HEK293 (cell line): ENCODE measurements around the gene TMPRSS7.

Experiments used
- CTCF ChIA-PET: fragments of 350-600 bp; formaldehyde crosslinking; extraction: SDS; loops from one replicate; lab custom pipeline; 2021; ENCODE audit warnings: antibody characterized with exemption; lab: Yijun Ruan, JAX
- POLR2A ChIA-PET: fragments of 300-600 bp; formaldehyde crosslinking; extraction: SDS; loops from one replicate; lab custom pipeline; 2020; ENCODE audit warnings: antibody characterized with exemption, inconsistent platforms; lab: Yijun Ruan, JAX
- H3K27ac ChIP-seq: fragments of 200-500 bp; sonication (Bioruptor generic); 2 replicates; pipeline ENCODE4 v1.5.1; 2014; ENCODE audit warnings: low read depth, low read length, control low read depth, inconsistent platforms; ENCODE audit errors: extremely low read depth
- H3K36me3 ChIP-seq, 2 experiments: fragments of 200-500 bp in 1 of 2; sonication (Bioruptor generic) in 1 of 2; 1 replicate in 1 of 2; 2 replicates in 1 of 2; pipeline ENCODE4 v1.5.1; 2014 to 2017; ENCODE audit warnings: inconsistent platforms in 2 of 2, low read length in 2 of 2; ENCODE audit not compliant: control insufficient read depth in 2 of 2, insufficient read depth in 1 of 2
- H3K4me1 ChIP-seq: fragments of 200-500 bp; sonication (Bioruptor generic); 2 replicates; pipeline ENCODE4 v1.5.1; 2014; ENCODE audit warnings: mild to moderate bottlenecking, low read length, inconsistent platforms; ENCODE audit not compliant: control insufficient read depth, insufficient read depth
- H3K4me3 ChIP-seq: 2 replicates; pipeline ENCODE4 v1.5.1; 2011; ENCODE audit warnings: low read depth, mild to moderate bottlenecking, control low read depth, low read length, moderate library complexity
- H3K9me3 ChIP-seq: fragments of 200-500 bp; sonication (Bioruptor generic); 2 replicates; pipeline ENCODE4 v1.5.1; 2014; ENCODE audit warnings: low read depth, low read length, inconsistent platforms; ENCODE audit not compliant: control insufficient read depth, insufficient read depth
- BCL11A ChIP-seq: fragments of 450-650 bp; formaldehyde crosslinking; IDR thresholded peaks from 2 replicates; pipeline ENCODE4 v1.5.1; 2016; ENCODE audit warnings: low read depth, missing biosample characterization, missing genetic modification characterization
- FEZF1 ChIP-seq: fragments of 450-650 bp; formaldehyde crosslinking; IDR thresholded peaks from 2 replicates; pipeline ENCODE4 v1.5.1; 2016; ENCODE audit warnings: missing biosample characterization, missing genetic modification characterization
- GFI1B ChIP-seq: fragments of 450-650 bp; formaldehyde crosslinking; IDR thresholded peaks from 2 replicates; pipeline ENCODE4 v1.5.1; 2016; ENCODE audit warnings: missing biosample characterization, missing genetic modification characterization
- HOXA7 ChIP-seq: sonication (generic); formaldehyde crosslinking; IDR thresholded peaks from 2 replicates; pipeline ENCODE4 v1.8.1; 2022; ENCODE audit warnings: missing genetic modification reagents, borderline replicate concordance
- ZBTB1 ChIP-seq: fragments of 450-650 bp; formaldehyde crosslinking; IDR thresholded peaks from 2 replicates; pipeline ENCODE4 v1.5.1; 2016; ENCODE audit warnings: missing biosample characterization, missing genetic modification characterization
- ZFP37 ChIP-seq: fragments of 450-650 bp; formaldehyde crosslinking; IDR thresholded peaks from 2 replicates; pipeline ENCODE4 v1.5.1; 2016; ENCODE audit warnings: missing biosample characterization, missing genetic modification characterization
- ZNF146 ChIP-seq: fragments of 450-650 bp; formaldehyde crosslinking; IDR thresholded peaks from 2 replicates; pipeline ENCODE4 v1.5.1; 2016; ENCODE audit warnings: missing biosample characterization, missing genetic modification characterization
- ZNF239 ChIP-seq: fragments of 450-650 bp; formaldehyde crosslinking; IDR thresholded peaks from 2 replicates; pipeline ENCODE4 v1.5.1; 2016; ENCODE audit warnings: missing biosample characterization, missing genetic modification characterization
- ZNF514 ChIP-seq: fragments of 450-650 bp; formaldehyde crosslinking; IDR thresholded peaks from 2 replicates; pipeline ENCODE4 v1.5.1; 2016; ENCODE audit warnings: missing biosample characterization, missing genetic modification characterization
- ZNF560 ChIP-seq: fragments of 450-650 bp; formaldehyde crosslinking; IDR thresholded peaks from 2 replicates; pipeline ENCODE4 v1.5.1; 2017; ENCODE audit warnings: missing biosample characterization, missing genetic modification characterization, borderline replicate concordance
- ZNF670 ChIP-seq: fragments of 450-650 bp; formaldehyde crosslinking; IDR thresholded peaks from 2 replicates; pipeline ENCODE4 v1.5.1; 2016; ENCODE audit warnings: missing biosample characterization, missing genetic modification characterization, low read depth
- ZNF677 ChIP-seq: fragments of 450-650 bp; IDR thresholded peaks from 2 replicates; pipeline ENCODE4 v1.5.0; 2018; ENCODE audit warnings: missing biosample characterization, mild to moderate bottlenecking, missing genetic modification characterization, moderate library complexity
- ZNF777 ChIP-seq: fragments of 450-650 bp; formaldehyde crosslinking; IDR thresholded peaks from 2 replicates; pipeline ENCODE4 v1.5.1; 2017; ENCODE audit warnings: missing biosample characterization, missing genetic modification characterization, borderline replicate concordance
- TF ChIP-seq, protein P1 (sequence below): fragments of 450-650 bp; IDR thresholded peaks from 2 replicates; pipeline ENCODE4 v1.5.1; 2018; ENCODE audit warnings: missing biosample characterization, missing genetic modification characterization
- TF ChIP-seq, protein P2 (sequence below): fragments of 450-650 bp; formaldehyde crosslinking; IDR thresholded peaks from 2 replicates; pipeline ENCODE4 v1.5.1; 2016; ENCODE audit warnings: missing biosample characterization, missing genetic modification characterization
- TF ChIP-seq, protein P3 (sequence below): fragments of 450-650 bp; formaldehyde crosslinking; conservative IDR thresholded peaks from 2 replicates; pipeline ENCODE4 v1.5.1; 2016; ENCODE audit warnings: low read depth, missing biosample characterization, missing genetic modification characterization
- TF ChIP-seq, protein P4 (sequence below): fragments of 450-650 bp; formaldehyde crosslinking; IDR thresholded peaks from 2 replicates; pipeline ENCODE4 v1.5.1; 2016; ENCODE audit warnings: missing biosample characterization, missing genetic modification characterization
- TF ChIP-seq, protein P5 (sequence below): fragments of 450-650 bp; formaldehyde crosslinking; IDR thresholded peaks from 2 replicates; pipeline ENCODE4 v1.5.1; 2016; ENCODE audit warnings: missing biosample characterization, missing genetic modification characterization
- TF ChIP-seq, protein P6 (sequence below): fragments of 450-650 bp; formaldehyde crosslinking; IDR thresholded peaks from 2 replicates; pipeline ENCODE4 v1.5.1; 2016; ENCODE audit warnings: missing biosample characterization, missing genetic modification characterization, borderline replicate concordance

Gene TMPRSS7

DNA sequence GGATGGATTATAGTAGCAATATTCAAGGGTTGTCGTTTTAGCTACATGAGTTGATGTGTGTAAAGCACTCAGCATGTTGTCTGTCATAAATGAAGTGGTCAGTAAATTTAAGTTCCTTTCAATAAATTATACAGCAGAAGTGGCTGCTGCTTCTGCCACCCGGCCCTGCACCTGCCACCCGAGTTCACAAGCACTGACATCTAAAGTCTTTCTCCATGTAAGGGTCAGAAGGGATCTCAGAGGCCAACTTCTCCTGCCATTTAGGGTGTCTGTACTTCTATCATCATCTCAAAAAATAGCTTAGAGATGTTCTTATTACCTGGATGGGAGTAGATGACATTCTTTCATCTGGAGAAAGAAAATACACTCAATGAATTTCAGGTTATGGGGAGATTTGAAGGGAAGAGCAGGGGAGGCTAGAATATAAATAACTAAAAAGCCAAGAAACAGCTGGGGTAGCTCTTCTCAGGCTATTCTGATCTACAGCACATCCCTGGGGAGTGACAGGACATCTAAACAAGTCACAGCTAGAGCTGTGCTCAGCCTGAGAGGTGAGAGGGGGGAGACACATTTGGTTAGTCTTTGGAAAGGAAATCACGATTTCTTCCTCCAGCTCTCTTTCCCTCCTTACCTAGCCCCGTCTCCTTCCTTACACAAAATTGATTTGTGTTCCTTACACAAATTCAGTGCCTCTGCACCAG is 90.5 kb downstream of the TMPRSS7 start:
- H3K4me3 ChIP-seq = no peak overlapping the region
- no peak overlapping the region for H3K27ac ChIP-seq
- ChIA-PET POLR2A (interaction anchor here (1.0 kb wide), 1 partner anchor 13 kb away, joined by 3 read pairs; no protein-coding TSS in a partner anchor), CTCF (interaction anchor here (1.0 to 1.9 kb wide), 3 partner anchors 11 to 14 kb away, joined by 3 to 6 read pairs (median 4); no protein-coding TSS in a partner anchor)
- peaks cover 0 to 18% of the 10 kb centered on the region in 2 experiments; a peak in 1 of 3 replicates for H3K36me3 ChIP-seq
- TF ChIP-seq ZBTB1 (tag by site-specific recombination) = no peak
- no peak for TF ChIP-seq BCL11A (tag by site-specific recombination)
- TF ChIP-seq ZNF777 (tag by site-specific recombination) = no peak
- no peak for TF ChIP-seq ZNF670
- no peak for TF ChIP-seq ZFP37 (tag by site-specific recombination)
- TF ChIP-seq ZNF514 (tag by site-specific recombination) = no peak
- TF ChIP-seq GFI1B (tag by site-specific recombination) = no peak
- TF ChIP-seq, protein P1, sequence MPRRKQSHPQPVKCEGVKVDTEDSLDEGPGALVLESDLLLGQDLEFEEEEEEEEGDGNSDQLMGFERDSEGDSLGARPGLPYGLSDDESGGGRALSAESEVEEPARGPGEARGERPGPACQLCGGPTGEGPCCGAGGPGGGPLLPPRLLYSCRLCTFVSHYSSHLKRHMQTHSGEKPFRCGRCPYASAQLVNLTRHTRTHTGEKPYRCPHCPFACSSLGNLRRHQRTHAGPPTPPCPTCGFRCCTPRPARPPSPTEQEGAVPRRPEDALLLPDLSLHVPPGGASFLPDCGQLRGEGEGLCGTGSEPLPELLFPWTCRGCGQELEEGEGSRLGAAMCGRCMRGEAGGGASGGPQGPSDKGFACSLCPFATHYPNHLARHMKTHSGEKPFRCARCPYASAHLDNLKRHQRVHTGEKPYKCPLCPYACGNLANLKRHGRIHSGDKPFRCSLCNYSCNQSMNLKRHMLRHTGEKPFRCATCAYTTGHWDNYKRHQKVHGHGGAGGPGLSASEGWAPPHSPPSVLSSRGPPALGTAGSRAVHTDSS (tag by site-specific recombination) = no peak
- TF ChIP-seq ZNF677 (tag by site-specific recombination) = no peak
- no peak for TF ChIP-seq ZNF146 (tag by site-specific recombination)
- TF ChIP-seq, protein P2, sequence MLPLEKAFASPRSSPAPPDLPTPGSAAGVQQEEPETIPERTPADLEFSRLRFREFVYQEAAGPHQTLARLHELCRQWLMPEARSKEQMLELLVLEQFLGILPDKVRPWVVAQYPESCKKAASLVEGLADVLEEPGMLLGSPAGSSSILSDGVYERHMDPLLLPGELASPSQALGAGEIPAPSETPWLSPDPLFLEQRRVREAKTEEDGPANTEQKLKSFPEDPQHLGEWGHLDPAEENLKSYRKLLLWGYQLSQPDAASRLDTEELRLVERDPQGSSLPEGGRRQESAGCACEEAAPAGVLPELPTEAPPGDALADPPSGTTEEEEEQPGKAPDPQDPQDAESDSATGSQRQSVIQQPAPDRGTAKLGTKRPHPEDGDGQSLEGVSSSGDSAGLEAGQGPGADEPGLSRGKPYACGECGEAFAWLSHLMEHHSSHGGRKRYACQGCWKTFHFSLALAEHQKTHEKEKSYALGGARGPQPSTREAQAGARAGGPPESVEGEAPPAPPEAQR (tag by site-specific recombination) = no peak
- TF ChIP-seq ZNF560 (tag by site-specific recombination) = no peak
- TF ChIP-seq, protein P3, sequence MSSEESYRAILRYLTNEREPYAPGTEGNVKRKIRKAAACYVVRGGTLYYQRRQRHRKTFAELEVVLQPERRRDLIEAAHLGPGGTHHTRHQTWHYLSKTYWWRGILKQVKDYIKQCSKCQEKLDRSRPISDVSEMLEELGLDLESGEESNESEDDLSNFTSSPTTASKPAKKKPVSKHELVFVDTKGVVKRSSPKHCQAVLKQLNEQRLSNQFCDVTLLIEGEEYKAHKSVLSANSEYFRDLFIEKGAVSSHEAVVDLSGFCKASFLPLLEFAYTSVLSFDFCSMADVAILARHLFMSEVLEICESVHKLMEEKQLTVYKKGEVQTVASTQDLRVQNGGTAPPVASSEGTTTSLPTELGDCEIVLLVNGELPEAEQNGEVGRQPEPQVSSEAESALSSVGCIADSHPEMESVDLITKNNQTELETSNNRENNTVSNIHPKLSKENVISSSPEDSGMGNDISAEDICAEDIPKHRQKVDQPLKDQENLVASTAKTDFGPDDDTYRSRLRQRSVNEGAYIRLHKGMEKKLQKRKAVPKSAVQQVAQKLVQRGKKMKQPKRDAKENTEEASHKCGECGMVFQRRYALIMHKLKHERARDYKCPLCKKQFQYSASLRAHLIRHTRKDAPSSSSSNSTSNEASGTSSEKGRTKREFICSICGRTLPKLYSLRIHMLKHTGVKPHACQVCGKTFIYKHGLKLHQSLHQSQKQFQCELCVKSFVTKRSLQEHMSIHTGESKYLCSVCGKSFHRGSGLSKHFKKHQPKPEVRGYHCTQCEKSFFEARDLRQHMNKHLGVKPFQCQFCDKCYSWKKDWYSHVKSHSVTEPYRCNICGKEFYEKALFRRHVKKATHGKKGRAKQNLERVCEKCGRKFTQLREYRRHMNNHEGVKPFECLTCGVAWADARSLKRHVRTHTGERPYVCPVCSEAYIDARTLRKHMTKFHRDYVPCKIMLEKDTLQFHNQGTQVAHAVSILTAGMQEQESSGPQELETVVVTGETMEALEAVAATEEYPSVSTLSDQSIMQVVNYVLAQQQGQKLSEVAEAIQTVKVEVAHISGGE (tag by site-specific recombination) = no peak
- TF ChIP-seq, protein P4, sequence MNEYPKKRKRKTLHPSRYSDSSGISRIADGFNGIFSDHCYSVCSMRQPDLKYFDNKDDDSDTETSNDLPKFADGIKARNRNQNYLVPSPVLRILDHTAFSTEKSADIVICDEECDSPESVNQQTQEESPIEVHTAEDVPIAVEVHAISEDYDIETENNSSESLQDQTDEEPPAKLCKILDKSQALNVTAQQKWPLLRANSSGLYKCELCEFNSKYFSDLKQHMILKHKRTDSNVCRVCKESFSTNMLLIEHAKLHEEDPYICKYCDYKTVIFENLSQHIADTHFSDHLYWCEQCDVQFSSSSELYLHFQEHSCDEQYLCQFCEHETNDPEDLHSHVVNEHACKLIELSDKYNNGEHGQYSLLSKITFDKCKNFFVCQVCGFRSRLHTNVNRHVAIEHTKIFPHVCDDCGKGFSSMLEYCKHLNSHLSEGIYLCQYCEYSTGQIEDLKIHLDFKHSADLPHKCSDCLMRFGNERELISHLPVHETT (tag by site-specific recombination) = no peak
- TF ChIP-seq, protein P5, sequence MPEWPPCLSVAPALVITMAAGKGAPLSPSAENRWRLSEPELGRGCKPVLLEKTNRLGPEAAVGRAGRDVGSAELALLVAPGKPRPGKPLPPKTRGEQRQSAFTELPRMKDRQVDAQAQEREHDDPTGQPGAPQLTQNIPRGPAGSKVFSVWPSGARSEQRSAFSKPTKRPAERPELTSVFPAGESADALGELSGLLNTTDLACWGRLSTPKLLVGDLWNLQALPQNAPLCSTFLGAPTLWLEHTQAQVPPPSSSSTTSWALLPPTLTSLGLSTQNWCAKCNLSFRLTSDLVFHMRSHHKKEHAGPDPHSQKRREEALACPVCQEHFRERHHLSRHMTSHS = no peak
- 0 out of 2 replicates have a peak, but pooled peaks cover 6% of the 10 kb centered on the region for H3K4me1 ChIP-seq
- H3K9me3 ChIP-seq = no peaks in the 10 kb centered on the region

DNA sequence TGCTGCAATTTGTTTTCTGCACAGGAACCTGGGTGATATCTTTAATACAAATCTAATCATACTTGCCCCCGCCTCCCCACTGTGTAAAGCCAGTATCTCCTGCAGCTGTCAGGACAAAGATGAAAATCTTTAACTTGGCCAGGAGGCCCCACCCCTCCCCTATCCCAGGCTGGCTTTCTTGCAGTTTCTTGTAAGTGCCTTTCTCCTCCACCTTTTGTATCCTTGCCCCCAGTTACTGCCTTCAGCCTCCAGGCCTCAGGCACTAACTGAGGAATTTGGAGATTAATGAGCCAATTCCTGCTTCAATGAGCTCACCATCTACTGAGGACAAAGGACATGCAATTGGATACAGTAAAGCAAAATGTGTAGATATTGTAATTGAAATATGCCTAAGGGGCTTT is 92.0 kb downstream of the TMPRSS7 start:
- peaks cover 0 to 22% of the 10 kb centered on the region in 2 experiments; a peak in 1 of 3 replicates for H3K36me3 ChIP-seq
- POLR2A ChIA-PET = no interaction called here
- no peaks in the 10 kb centered on the region for H3K9me3 ChIP-seq
- H3K4me3 ChIP-seq = no peak overlapping the region
- H3K4me1 ChIP-seq = 0 out of 2 replicates have a peak, but pooled peaks cover 6% of the 10 kb centered on the region
- CTCF ChIA-PET = interaction anchor here (1.4 kb wide), 1 partner anchor 15 kb away, joined by 3 read pairs; no protein-coding TSS in a partner anchor
- H3K27ac ChIP-seq = no peak overlapping the region
- TF ChIP-seq ZBTB1 (tag by site-specific recombination) (no peak), FEZF1 (tag by site-specific recombination) (0 out of 2 replicates have a peak, but pooled peaks have one; percentile 9), HOXA7 (no peak), ZNF239 (tag by site-specific recombination) (no peak)
- TF ChIP-seq, protein P6, sequence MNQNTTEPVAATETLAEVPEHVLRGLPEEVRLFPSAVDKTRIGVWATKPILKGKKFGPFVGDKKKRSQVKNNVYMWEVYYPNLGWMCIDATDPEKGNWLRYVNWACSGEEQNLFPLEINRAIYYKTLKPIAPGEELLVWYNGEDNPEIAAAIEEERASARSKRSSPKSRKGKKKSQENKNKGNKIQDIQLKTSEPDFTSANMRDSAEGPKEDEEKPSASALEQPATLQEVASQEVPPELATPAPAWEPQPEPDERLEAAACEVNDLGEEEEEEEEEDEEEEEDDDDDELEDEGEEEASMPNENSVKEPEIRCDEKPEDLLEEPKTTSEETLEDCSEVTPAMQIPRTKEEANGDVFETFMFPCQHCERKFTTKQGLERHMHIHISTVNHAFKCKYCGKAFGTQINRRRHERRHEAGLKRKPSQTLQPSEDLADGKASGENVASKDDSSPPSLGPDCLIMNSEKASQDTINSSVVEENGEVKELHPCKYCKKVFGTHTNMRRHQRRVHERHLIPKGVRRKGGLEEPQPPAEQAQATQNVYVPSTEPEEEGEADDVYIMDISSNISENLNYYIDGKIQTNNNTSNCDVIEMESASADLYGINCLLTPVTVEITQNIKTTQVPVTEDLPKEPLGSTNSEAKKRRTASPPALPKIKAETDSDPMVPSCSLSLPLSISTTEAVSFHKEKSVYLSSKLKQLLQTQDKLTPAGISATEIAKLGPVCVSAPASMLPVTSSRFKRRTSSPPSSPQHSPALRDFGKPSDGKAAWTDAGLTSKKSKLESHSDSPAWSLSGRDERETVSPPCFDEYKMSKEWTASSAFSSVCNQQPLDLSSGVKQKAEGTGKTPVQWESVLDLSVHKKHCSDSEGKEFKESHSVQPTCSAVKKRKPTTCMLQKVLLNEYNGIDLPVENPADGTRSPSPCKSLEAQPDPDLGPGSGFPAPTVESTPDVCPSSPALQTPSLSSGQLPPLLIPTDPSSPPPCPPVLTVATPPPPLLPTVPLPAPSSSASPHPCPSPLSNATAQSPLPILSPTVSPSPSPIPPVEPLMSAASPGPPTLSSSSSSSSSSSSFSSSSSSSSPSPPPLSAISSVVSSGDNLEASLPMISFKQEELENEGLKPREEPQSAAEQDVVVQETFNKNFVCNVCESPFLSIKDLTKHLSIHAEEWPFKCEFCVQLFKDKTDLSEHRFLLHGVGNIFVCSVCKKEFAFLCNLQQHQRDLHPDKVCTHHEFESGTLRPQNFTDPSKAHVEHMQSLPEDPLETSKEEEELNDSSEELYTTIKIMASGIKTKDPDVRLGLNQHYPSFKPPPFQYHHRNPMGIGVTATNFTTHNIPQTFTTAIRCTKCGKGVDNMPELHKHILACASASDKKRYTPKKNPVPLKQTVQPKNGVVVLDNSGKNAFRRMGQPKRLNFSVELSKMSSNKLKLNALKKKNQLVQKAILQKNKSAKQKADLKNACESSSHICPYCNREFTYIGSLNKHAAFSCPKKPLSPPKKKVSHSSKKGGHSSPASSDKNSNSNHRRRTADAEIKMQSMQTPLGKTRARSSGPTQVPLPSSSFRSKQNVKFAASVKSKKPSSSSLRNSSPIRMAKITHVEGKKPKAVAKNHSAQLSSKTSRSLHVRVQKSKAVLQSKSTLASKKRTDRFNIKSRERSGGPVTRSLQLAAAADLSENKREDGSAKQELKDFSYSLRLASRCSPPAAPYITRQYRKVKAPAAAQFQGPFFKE (tag by site-specific recombination) = no peak
